SHP77 treated with DMSO at 0.1 percent for 48 hours (cell line): Measurements from ENCODE around the gene EPS8.
A peak's percentile ranks its signal among the peaks of the same experiment; 100 is the strongest.

Experiments
- DNase-seq: peaks from one replicate; lab custom pipeline; 2025; lab: John Stamatoyannopoulos, UW

The EPS8 gene

DNA sequence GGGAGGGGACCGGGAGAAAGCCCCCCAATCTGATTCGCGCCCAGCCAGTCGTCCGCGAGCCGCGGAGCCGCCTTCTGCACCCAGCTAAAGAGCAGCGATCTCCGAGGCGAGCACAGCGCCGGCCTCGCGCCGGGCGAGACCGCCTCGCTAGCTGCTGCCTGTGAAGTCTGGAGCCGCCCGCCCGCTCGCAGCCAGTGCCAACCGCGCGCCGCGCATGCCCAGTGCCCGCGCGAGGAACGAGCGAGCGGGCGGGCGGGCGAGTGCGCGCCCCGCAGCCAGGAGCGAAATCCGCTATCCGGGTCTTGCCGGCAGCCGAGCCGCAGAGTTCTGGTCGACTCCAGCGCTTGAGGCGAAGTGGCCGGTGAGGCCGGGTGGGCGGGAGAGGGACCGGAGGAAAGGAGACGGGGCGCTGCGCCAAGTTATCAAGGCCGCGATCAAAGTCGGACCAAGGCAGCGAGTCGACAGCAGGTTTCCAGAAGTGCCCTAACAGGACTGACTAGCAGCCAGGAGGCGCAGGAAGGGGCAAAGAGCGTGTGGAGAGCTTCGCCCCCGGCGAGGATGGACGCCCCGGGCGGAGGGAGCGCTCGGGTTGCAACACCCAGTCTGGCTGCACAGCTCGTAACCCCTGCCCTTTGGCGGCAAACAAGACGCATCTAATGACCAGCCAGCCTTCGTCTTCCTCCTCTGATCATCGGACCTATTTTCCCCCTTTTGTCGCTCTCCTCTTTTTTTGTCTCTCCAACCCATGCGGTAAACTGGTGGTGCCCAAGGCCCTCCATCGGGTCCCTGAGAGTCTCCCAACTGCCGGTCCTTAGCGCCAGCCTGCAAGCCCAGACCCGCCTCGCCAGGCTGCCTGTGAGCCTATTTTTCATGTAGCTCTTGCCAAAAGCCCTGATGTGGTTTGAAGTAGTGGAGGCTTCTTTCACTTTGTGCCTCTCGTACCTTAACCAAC is at the start of gene EPS8:
Gene EPS8 (minus strand): TSS at position 169 of the 952 bp plus-strand sequence. CDS start 106,437 bp downstream, outside the sequence.
- DNase-seq, result peak; percentile 26

GRCh38 chr12:15837141-15837790 is 48.1 kb upstream of the EPS8 start:
- no peak for DNase-seq

- no peak for DNase-seq
Measured at GRCh38 chr12:15834575-15834974, 45.4 kb upstream of the EPS8 start.

GRCh38 chr12:15831315-15831978 is 42.3 kb upstream of the EPS8 start:
- DNase-seq, result no peak

DNA sequence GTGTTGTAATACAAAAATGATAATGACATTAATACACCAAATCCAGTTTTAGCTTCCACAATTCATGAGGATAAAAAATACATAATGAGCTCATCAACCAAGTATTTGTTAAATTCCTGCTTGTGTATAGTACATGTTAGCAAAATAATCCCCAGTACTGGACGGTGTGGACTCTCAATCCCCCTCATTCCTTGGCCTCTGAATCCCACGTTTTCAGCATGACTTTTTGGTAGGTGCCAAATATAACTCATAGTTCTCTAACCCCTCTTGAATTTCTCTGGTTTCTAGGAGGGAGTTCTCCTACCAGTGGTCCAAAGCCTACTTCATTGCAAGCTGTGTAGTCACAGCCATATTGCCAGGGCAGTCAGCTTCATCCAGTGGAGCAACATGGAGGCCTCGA is 41.4 kb upstream of the EPS8 start:
- DNase-seq, result no peak

DNA sequence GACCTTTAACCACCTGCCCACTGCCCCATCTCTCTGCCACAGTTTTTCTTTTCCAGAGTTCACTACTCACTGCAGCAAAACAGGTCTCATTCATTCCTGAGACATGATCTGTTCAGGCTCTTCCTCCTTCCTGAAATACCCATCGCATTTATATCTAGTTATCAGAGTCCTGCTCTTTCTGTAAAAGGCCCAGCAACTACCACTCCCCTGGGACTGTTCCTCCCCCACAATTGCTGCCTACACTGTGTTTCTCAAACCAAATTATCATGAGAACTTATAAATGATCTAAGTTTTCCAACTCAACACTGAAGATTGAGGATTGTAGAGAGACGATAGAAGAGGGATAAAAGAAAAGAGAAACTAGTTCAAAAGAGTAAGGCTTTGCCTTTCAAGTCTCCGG is 40.8 kb upstream of the EPS8 start:
- DNase-seq, result no peak

- no peak for DNase-seq
Measured at GRCh38 chr12:15829255-15829654, 40.1 kb upstream of the EPS8 start.

DNA sequence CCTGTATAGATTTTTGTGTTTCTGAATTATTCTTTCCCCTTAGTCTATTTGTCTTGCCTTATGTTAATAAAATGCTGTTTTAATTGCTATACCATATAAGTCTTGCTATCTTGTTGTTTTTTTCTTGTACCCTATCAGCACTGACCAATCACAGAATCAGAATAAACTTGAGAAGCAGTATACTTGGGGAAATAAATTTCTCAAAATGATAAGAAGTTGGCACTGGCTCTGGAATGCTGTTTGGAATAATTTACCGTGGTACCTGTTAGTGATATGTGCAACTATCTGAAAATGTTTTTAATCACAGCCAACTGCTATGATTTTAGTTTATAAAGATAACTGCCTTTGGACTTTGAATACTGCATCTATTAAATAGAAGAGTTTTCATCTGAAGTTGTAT is 37.9 kb upstream of the EPS8 start:
- no peak for DNase-seq

DNA sequence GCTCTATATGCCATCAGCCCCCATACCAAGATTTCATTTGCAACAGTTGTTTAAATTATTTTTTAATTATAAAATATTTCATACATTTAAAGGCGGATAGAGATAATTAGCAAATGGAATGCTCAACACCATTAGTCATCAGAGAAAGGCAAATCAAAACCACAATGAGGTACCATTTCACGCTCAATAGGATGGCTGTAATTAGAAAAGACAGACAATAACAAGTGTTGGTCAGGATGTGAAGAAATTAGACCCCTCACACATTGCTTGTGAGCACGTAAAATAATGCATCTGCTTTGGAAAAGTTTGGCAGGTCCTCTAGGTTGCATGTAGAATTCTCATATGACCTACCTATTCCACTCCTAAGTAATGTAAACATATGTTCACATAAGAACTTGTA is 35.3 kb upstream of the EPS8 start:
- no peak for DNase-seq

GRCh38 chr12:15823360-15824128 is 34.4 kb upstream of the EPS8 start:
- no peak for DNase-seq

GRCh38 chr12:15819644-15820437 is 30.7 kb upstream of the EPS8 start:
- no peak for DNase-seq

- DNase-seq, result no peak
Measured at GRCh38 chr12:15818418-15818817, 29.2 kb upstream of the EPS8 start.

GRCh38 chr12:15815730-15816129 is 26.5 kb upstream of the EPS8 start:
- DNase-seq, result no peak

DNA sequence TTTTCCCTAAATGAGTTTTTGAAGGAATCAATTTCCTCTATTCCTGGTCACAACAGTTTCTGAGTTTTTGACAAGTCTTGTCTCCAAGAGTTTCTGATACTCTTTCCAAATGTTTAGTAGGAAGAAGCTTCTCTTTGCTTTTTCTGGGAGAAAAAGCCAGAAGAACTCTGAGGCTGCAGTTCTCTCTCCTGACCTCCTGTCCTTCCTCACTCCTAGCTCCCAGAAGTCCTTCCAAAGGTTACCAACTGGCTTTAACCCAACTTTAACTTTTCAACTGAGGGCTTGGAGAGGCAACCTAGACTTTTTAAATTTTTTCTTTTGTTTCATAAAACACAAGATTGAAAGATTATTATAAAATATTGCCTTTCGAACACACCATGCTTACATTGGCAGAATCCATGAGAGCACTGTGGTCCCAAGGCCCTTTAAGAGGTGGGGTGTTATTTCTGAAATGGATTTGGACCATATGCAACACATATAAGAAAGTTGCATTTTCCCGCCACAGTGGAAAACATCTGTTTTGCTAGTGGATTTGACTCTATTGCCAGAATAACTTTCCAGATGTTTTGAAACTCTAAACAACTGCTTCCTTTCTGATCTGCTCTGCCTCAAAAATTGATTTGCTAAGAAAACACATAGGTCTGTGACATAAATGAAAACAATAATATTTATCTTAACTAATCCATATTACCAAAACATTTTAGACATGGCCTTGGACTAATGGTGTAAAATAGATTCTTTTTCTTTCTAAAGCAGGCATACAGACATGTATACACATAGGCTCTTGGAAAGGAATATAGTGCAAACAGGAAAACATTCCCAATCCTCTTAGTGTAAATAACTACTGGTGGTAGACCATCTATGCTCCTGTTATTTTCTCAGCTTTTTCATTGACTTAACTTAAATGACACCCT is 22.3 kb upstream of the EPS8 start:
- no peak for DNase-seq

GRCh38 chr12:15808652-15809051 is 19.5 kb upstream of the EPS8 start:
- no peak for DNase-seq

GRCh38 chr12:15808250-15808649 is 19.1 kb upstream of the EPS8 start:
- no peak for DNase-seq

- DNase-seq, result no peak
Measured at GRCh38 chr12:15806826-15807225, 17.6 kb upstream of the EPS8 start.

DNA sequence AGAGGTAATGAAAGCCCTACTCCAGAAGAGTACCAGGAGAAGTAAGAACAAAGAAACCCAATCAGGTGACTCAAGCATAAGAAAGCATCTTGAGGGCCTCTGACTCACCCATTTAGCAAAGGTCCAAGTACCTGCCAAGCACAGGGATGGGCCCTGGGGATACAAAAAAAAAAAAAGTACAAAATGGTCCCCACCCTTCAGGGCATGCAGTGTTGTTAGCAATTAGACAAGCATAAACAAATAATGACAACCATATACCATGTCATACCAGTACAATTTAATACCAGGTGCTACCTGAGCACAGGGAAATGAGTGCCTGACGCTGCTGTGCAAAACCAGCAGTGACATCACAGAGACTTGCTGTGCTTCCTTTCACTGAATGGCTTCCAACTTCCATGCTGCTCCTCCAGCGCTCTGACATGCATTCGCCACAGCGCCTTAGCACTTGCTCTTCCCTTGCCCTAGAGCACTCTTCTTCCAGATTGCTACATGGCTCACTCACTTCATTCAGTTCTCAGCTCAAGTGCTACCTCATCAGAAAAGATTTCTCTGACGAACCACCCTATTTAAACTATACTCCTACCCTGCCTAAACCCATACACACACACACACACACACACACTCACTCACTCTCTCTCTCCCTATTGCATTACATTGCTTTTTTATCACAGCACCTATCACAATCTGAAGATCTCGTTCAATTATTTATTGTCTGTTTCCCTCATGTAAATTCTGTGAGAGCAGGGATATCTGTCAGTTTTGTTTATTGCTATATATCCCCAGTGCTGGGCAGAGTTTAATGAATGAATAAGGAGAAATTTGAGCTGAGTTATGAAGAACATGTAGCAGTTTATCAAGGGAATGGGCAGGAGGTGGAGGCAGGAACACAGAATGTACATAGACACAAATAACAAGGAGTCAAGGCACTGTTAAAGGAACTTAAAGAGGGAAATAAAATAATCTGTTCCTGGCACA is 12.9 kb upstream of the EPS8 start:
- DNase-seq, result no peak

GRCh38 chr12:15800278-15800677 is 11.1 kb upstream of the EPS8 start:
- no peak for DNase-seq
